ENCODE measurements around the gene POFUT2.

- TF ChIP-seq YY1 (IDR thresholded peaks at IDR 0.05; ENCODE audit: insufficient read depth, insufficient read length) (no peak), ZNF274 (IDR thresholded peaks at IDR 0.05; ENCODE audit: low read depth, low read length) (no peak), SUZ12 (IDR thresholded peaks at IDR 0.05; ENCODE audit: extremely low read depth, insufficient read depth, insufficient read length) (no peak)
These were observed 61.9 kb downstream of the POFUT2 start for GRCh38 chr21:45225741-45226327.
